Measurements from ENCODE around the gene DDX10. TPM values are rescaled to one million over a fixed set of nuclear protein-coding genes. Genes with fewer than 3 reads are reported as not detected.

The DDX10 gene
- total RNA-seq, 1 experiment from 2014 or later, result 72.2 TPM

- intact Hi-C loops (cut with micrococcal nuclease; ENCODE audit: unreplicated experiment), result no loop called here
- ChIA-PET POLR2A (ENCODE audit: low non-redundant PET) (no interaction called here), CTCF (no interaction called here)
- H3K36me3 ChIP-seq (ENCODE audit: insufficient read depth, low read length, poor library complexity, severe bottlenecking), result no peaks in the 10 kb centered on the region
- no peak overlapping the region for H3K27ac ChIP-seq (ENCODE audit: low read depth, low read length, poor library complexity, severe bottlenecking)
- peaks cover 17% of the 10 kb centered on the region for H3K4me1 ChIP-seq (ENCODE audit: insufficient read depth, low read length, poor library complexity, severe bottlenecking)
- DNase-seq (ENCODE audit: low spot score), result no peak
- no TSS peak for BruUV-seq (replicated peaks)
- H3K27me3 ChIP-seq (replicated peaks; ENCODE audit: insufficient read depth, low read depth, low read length, poor library complexity), result no peaks in the 10 kb centered on the region
- no peaks in the 10 kb centered on the region for H3K9me3 ChIP-seq (ENCODE audit: low read depth, low read length, poor library complexity, severe bottlenecking)
- no peak overlapping the region for H3K4me3 ChIP-seq (ENCODE audit: low read depth, low read length, poor library complexity, severe bottlenecking)
- TF ChIP-seq CTCF (conservative IDR thresholded peaks at IDR 0.05; ENCODE audit: low read depth, low read length), result no peak
- no peak for TF ChIP-seq EZH2 (IDR thresholded peaks at IDR 0.05; ENCODE audit: borderline replicate concordance, low read depth, low read length, poor library complexity, severe bottlenecking)
Measured at GRCh38 chr11:108961095-108961494, 296.2 kb downstream of the DDX10 start.

GRCh38 chr11:108963118-108963517, 298.2 kb downstream of the DDX10 start:
- Histone ChIP-seq H3K36me3 (ENCODE audit: insufficient read depth, low read length, poor library complexity, severe bottlenecking) (no peaks in the 10 kb centered on the region), H3K4me3 (ENCODE audit: low read depth, low read length, poor library complexity, severe bottlenecking) (no peak overlapping the region), H3K9me3 (ENCODE audit: low read depth, low read length, poor library complexity, severe bottlenecking) (no peaks in the 10 kb centered on the region), H3K27ac (ENCODE audit: low read depth, low read length, poor library complexity, severe bottlenecking) (no peak overlapping the region), H3K4me1 (ENCODE audit: insufficient read depth, low read length, poor library complexity, severe bottlenecking) (peaks cover 17% of the 10 kb centered on the region), H3K27me3 (replicated peaks; ENCODE audit: insufficient read depth, low read depth, low read length, poor library complexity) (no peaks in the 10 kb centered on the region)
- no TSS peak for BruUV-seq (replicated peaks)
- DNase-seq (ENCODE audit: low spot score), result no peak
- TF ChIP-seq CTCF (conservative IDR thresholded peaks at IDR 0.05; ENCODE audit: low read depth, low read length), result no peak
- no peak for TF ChIP-seq EZH2 (IDR thresholded peaks at IDR 0.05; ENCODE audit: borderline replicate concordance, low read depth, low read length, poor library complexity, severe bottlenecking)
- CTCF ChIA-PET, result no interaction called here
- POLR2A ChIA-PET (ENCODE audit: low non-redundant PET), result no interaction called here
- intact Hi-C loops (cut with micrococcal nuclease; ENCODE audit: unreplicated experiment), result no loop called here

DNA sequence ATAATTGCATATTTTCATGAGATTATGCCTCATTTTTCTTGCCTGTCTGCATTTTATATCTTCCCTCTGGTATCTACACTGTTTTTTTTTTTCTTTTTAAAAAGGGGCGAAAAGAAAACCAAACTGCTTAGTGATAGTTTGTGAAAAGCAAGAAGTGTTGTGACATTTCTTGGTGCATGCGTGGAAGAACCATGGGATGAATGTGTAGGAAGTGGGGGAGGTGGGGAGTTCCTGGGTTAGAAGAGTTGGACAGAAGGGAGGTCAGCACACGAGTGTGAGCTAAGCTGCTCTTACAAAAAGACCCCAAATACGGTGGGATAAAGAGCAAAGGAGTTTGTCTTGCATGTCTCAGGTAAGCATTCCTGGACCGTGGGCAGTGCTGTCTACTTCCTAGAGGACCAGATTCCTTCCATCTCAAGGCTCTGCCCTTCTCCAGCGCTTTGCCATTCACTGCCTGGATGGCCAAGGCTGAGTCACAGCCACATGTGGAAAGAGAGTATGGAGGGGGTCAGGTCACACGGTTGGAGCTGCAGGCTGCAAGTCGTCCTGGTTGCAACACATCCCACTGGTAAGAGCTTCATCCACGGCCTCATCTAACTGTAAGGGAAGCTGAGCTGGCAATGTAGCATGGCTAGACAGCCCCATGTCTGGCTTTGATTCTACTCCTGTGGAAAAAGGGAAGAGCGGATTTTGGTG, 300.6 kb downstream of the DDX10 start:
- no peak for TF ChIP-seq CTCF (conservative IDR thresholded peaks at IDR 0.05; ENCODE audit: low read depth, low read length)
- TF ChIP-seq EZH2 (IDR thresholded peaks at IDR 0.05; ENCODE audit: borderline replicate concordance, low read depth, low read length, poor library complexity, severe bottlenecking), result no peak
- H3K36me3 ChIP-seq (ENCODE audit: insufficient read depth, low read length, poor library complexity, severe bottlenecking), result no peaks in the 10 kb centered on the region
- no peaks in the 10 kb centered on the region for H3K9me3 ChIP-seq (ENCODE audit: low read depth, low read length, poor library complexity, severe bottlenecking)
- POLR2A ChIA-PET (ENCODE audit: low non-redundant PET), result no interaction called here
- H3K4me1 ChIP-seq (ENCODE audit: insufficient read depth, low read length, poor library complexity, severe bottlenecking), result peaks cover 6% of the 10 kb centered on the region
- no peak overlapping the region for H3K4me3 ChIP-seq (ENCODE audit: low read depth, low read length, poor library complexity, severe bottlenecking)
- intact Hi-C loops (cut with micrococcal nuclease; ENCODE audit: unreplicated experiment), result no loop called here
- CTCF ChIA-PET, result no interaction called here
- no peak overlapping the region for H3K27ac ChIP-seq (ENCODE audit: low read depth, low read length, poor library complexity, severe bottlenecking)
- H3K27me3 ChIP-seq (replicated peaks; ENCODE audit: insufficient read depth, low read depth, low read length, poor library complexity), result no peaks in the 10 kb centered on the region
- no peak for DNase-seq (ENCODE audit: low spot score)
- no TSS peak for BruUV-seq (replicated peaks)

Data from A673 (cell line).